ENCODE data around the gene ALKBH4. TPM values are rescaled to one million over a fixed set of nuclear protein-coding genes. Genes with fewer than 3 reads are reported as not detected.

ALKBH4 gene
- total RNA-seq, 1 donor from 2014 or later, result 11.3 TPM

Other genes starting within 250 kb of the ALKBH4 start
- gene SH2B2, start 178.0 kb downstream of the ALKBH4 start, total RNA-seq, result 14.0 TPM
- gene SPDYE6, start 108.4 kb downstream of the ALKBH4 start, total RNA-seq, result not detected
- gene PRKRIP1, start 68.5 kb downstream of the ALKBH4 start, total RNA-seq, result 19.2 TPM
- gene ORAI2, start 31.3 kb downstream of the ALKBH4 start, total RNA-seq, result 23.6 TPM
- gene LRWD1, start 121 bp upstream of the ALKBH4 start, total RNA-seq, result 48.4 TPM
- 7.9 TPM for gene POLR2J, start 14.1 kb upstream of the ALKBH4 start, total RNA-seq
- 7.1 TPM for gene RASA4B, start 52.9 kb upstream of the ALKBH4 start, total RNA-seq
- gene UPK3BL2, start 78.8 kb upstream of the ALKBH4 start, total RNA-seq, result 3.2 TPM
- not detected for gene SPDYE2, start 86.4 kb upstream of the ALKBH4 start, total RNA-seq
- 15.2 TPM for gene POLR2J3, start 107.7 kb upstream of the ALKBH4 start, total RNA-seq
- gene RASA4, start 151.9 kb upstream of the ALKBH4 start, total RNA-seq, result 32.9 TPM
- 17.5 TPM for gene UPK3BL1, start 177.9 kb upstream of the ALKBH4 start, total RNA-seq
- gene SPDYE2B, start 185.5 kb upstream of the ALKBH4 start, total RNA-seq, result not detected
- gene POLR2J2, start 206.8 kb upstream of the ALKBH4 start, total RNA-seq, result 3.2 TPM